ENCODE results near the gene DCTPP1. TPM values are rescaled to one million over a fixed set of nuclear protein-coding genes. Genes with fewer than 3 reads are reported as not detected.
A peak's percentile ranks its signal among the peaks of the same experiment; 100 is the strongest.

Gene DCTPP1
- total and polyA plus RNA-seq, 2 of the 13 experiments (the other 11 are each of a cell fraction or from before 2014, with no cell fraction given): 54.8 to 74.4 TPM

DNA sequence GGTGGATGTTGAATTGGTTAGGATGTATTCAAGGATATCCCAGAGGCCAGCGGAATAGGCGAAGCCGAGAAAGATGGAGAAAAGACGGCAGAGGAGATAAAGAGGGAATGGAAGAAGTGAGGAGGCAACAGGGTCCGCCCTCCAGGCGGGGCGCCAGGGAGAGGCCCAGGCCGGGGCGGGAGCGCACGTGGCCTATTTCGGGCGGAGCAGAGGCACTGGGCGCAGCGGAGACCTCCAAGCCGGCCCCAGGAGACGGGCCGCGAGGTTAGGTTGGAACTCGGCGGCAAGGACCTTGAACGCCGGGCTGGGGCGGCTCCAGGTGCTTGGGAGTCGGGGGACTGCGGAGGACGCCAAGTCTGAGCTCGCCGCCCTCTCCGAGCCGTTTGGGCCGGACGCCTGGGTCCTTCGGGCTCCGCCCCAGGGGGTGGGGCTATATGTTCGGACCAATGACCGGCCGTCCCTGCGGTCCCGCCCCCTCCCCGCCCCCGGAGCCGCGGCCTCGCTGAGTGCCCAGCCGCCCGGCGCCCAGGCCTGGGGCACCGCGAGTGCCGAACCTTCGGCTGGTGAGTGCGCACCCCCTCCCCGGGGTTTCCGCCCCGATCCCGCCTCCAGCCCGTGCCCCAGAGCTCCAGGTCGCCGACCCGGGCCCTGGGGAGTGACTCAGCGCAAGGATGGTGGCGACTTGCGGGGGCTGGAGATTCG lies 22.6 kb downstream of the DCTPP1 start, which contains the start of gene ZNF771 (continued):
- TF ChIP-seq, protein P1, sequence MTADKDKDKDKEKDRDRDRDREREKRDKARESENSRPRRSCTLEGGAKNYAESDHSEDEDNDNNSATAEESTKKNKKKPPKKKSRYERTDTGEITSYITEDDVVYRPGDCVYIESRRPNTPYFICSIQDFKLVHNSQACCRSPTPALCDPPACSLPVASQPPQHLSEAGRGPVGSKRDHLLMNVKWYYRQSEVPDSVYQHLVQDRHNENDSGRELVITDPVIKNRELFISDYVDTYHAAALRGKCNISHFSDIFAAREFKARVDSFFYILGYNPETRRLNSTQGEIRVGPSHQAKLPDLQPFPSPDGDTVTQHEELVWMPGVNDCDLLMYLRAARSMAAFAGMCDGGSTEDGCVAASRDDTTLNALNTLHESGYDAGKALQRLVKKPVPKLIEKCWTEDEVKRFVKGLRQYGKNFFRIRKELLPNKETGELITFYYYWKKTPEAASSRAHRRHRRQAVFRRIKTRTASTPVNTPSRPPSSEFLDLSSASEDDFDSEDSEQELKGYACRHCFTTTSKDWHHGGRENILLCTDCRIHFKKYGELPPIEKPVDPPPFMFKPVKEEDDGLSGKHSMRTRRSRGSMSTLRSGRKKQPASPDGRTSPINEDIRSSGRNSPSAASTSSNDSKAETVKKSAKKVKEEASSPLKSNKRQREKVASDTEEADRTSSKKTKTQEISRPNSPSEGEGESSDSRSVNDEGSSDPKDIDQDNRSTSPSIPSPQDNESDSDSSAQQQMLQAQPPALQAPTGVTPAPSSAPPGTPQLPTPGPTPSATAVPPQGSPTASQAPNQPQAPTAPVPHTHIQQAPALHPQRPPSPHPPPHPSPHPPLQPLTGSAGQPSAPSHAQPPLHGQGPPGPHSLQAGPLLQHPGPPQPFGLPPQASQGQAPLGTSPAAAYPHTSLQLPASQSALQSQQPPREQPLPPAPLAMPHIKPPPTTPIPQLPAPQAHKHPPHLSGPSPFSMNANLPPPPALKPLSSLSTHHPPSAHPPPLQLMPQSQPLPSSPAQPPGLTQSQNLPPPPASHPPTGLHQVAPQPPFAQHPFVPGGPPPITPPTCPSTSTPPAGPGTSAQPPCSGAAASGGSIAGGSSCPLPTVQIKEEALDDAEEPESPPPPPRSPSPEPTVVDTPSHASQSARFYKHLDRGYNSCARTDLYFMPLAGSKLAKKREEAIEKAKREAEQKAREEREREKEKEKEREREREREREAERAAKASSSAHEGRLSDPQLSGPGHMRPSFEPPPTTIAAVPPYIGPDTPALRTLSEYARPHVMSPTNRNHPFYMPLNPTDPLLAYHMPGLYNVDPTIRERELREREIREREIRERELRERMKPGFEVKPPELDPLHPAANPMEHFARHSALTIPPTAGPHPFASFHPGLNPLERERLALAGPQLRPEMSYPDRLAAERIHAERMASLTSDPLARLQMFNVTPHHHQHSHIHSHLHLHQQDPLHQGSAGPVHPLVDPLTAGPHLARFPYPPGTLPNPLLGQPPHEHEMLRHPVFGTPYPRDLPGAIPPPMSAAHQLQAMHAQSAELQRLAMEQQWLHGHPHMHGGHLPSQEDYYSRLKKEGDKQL (CRISPR knock-in tag; IDR thresholded peaks at IDR 0.05; ENCODE audit: low read depth): no peak
- peak; percentile 88; the same call in 1 of the 2 replicates for TF ChIP-seq ZNF674 (CRISPR knock-in tag; IDR thresholded peaks at IDR 0.05; ENCODE audit: low read depth)
- TF ChIP-seq ZBTB2 (CRISPR knock-in tag; IDR thresholded peaks at IDR 0.05; ENCODE audit: low read depth): peak; percentile 73; the same call in 1 of the 2 replicates
- TF ChIP-seq, protein P2, sequence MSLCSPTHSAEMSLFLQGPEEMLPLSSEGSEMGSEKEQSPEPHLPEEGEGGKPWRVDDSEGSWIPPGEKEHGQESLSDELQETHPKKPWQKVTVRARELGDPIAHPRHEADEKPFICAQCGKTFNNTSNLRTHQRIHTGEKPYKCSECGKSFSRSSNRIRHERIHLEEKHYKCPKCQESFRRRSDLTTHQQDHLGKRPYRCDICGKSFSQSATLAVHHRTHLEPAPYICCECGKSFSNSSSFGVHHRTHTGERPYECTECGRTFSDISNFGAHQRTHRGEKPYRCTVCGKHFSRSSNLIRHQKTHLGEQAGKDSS (CRISPR knock-in tag; IDR thresholded peaks at IDR 0.05; ENCODE audit: borderline replicate concordance, low read depth): peak; percentile 87; the same call in 1 of the 2 replicates
- TF ChIP-seq CAMTA2 (CRISPR knock-in tag; IDR thresholded peaks at IDR 0.05; ENCODE audit: borderline replicate concordance): no peak
- TF ChIP-seq, protein P3, sequence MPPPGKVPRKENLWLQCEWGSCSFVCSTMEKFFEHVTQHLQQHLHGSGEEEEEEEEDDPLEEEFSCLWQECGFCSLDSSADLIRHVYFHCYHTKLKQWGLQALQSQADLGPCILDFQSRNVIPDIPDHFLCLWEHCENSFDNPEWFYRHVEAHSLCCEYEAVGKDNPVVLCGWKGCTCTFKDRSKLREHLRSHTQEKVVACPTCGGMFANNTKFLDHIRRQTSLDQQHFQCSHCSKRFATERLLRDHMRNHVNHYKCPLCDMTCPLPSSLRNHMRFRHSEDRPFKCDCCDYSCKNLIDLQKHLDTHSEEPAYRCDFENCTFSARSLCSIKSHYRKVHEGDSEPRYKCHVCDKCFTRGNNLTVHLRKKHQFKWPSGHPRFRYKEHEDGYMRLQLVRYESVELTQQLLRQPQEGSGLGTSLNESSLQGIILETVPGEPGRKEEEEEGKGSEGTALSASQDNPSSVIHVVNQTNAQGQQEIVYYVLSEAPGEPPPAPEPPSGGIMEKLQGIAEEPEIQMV (CRISPR knock-in tag; IDR thresholded peaks at IDR 0.05; ENCODE audit: low read depth): peak; percentile 62; the same call in 1 of the 2 replicates
- peak; percentile 97 for TF ChIP-seq TAF1 (CRISPR knock-in tag; IDR thresholded peaks at IDR 0.05)
- peak; percentile 96 for TF ChIP-seq POLR2G (IDR thresholded peaks at IDR 0.05; ENCODE audit: low read depth, low read length)
- no peak for TF ChIP-seq CENPT (CRISPR knock-in tag; IDR thresholded peaks at IDR 0.05; ENCODE audit: low read depth)
- TF ChIP-seq MIXL1 (CRISPR knock-in tag; IDR thresholded peaks at IDR 0.05): no peak
- peak; percentile 75; the same call in 1 of the 2 replicates for TF ChIP-seq ZFP90 (CRISPR knock-in tag; IDR thresholded peaks at IDR 0.05; ENCODE audit: borderline replicate concordance)
- TF ChIP-seq, protein P4, sequence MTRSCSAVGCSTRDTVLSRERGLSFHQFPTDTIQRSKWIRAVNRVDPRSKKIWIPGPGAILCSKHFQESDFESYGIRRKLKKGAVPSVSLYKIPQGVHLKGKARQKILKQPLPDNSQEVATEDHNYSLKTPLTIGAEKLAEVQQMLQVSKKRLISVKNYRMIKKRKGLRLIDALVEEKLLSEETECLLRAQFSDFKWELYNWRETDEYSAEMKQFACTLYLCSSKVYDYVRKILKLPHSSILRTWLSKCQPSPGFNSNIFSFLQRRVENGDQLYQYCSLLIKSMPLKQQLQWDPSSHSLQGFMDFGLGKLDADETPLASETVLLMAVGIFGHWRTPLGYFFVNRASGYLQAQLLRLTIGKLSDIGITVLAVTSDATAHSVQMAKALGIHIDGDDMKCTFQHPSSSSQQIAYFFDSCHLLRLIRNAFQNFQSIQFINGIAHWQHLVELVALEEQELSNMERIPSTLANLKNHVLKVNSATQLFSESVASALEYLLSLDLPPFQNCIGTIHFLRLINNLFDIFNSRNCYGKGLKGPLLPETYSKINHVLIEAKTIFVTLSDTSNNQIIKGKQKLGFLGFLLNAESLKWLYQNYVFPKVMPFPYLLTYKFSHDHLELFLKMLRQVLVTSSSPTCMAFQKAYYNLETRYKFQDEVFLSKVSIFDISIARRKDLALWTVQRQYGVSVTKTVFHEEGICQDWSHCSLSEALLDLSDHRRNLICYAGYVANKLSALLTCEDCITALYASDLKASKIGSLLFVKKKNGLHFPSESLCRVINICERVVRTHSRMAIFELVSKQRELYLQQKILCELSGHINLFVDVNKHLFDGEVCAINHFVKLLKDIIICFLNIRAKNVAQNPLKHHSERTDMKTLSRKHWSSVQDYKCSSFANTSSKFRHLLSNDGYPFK (CRISPR knock-in tag; IDR thresholded peaks at IDR 0.05; ENCODE audit: borderline replicate concordance): peak; percentile 78; the same call in 1 of the 2 replicates
- peak; percentile 97 for TF ChIP-seq ZFX (CRISPR knock-in tag; IDR thresholded peaks at IDR 0.05; ENCODE audit: low read depth)
- TF ChIP-seq RBM39 (IDR thresholded peaks at IDR 0.05; ENCODE audit: low read depth, low read length, poor library complexity, severe bottlenecking): peak; percentile 97
- TF ChIP-seq THYN1 (CRISPR knock-in tag; IDR thresholded peaks at IDR 0.05; ENCODE audit: borderline replicate concordance, low read depth): 0 out of 2 replicates have a peak, but pooled peaks have one; percentile 66

Measured in HepG2 (cell line).